H9 (cell line): ENCODE results near the gene CKLF. TPM values are rescaled to one million over a fixed set of nuclear protein-coding genes. Genes with fewer than 3 reads are reported as not detected.

Experiments
- DNase-seq: peaks from one replicate; pipeline ENCODE4 v3.0.0-alpha.2; 2017
- H2AFZ ChIP-seq: one replicate; pipeline ENCODE4 v1.6.1; 2013; ENCODE audit warnings: mild to moderate bottlenecking, low read length, control low read depth, moderate library complexity
- H2AK5ac ChIP-seq: 2 replicates; pipeline ENCODE4 v1.6.1; 2013; ENCODE audit warnings: low read length, control low read depth, mixed read lengths; ENCODE audit not compliant: insufficient read length
- H2BK120ac ChIP-seq: one replicate; pipeline ENCODE4 v1.6.1; 2013; ENCODE audit warnings: low read depth, mild to moderate bottlenecking, low read length, control low read depth, inconsistent platforms; ENCODE audit not compliant: poor library complexity, severe bottlenecking
- H2BK12ac ChIP-seq: 2 replicates; pipeline ENCODE4 v1.6.1; 2013; ENCODE audit warnings: low read length, control low read depth, mixed read lengths, low read depth; ENCODE audit not compliant: insufficient read length
- H2BK15ac ChIP-seq: 2 replicates; pipeline ENCODE4 v1.6.1; 2013; ENCODE audit warnings: low read depth, low read length, control low read depth
- H2BK20ac ChIP-seq: one replicate; pipeline ENCODE4 v1.6.1; 2013; ENCODE audit warnings: low read depth, mild to moderate bottlenecking, low read length, control low read depth, inconsistent platforms; ENCODE audit not compliant: poor library complexity, severe bottlenecking
- H2BK5ac ChIP-seq: 2 replicates; pipeline ENCODE4 v1.6.1; 2013; ENCODE audit warnings: low read length, control low read depth, mixed read lengths; ENCODE audit not compliant: insufficient read length
- H3K14ac ChIP-seq: 2 replicates; pipeline ENCODE4 v1.6.1; 2013; ENCODE audit warnings: low read length, control low read depth; ENCODE audit not compliant: insufficient read depth
- H3K18ac ChIP-seq: 2 replicates; pipeline ENCODE4 v1.6.1; 2013; ENCODE audit warnings: low read depth, mild to moderate bottlenecking, mixed read lengths, low read length, control low read depth; ENCODE audit not compliant: insufficient read length
- H3K23ac ChIP-seq: 2 replicates; pipeline ENCODE4 v1.6.1; 2013; ENCODE audit warnings: low read length, control low read depth, mixed read lengths, low read depth; ENCODE audit not compliant: insufficient read length
- H3K23me2 ChIP-seq: 2 replicates; pipeline ENCODE4 v1.6.1; 2013; ENCODE audit warnings: low read depth, mild to moderate bottlenecking, mixed read lengths, low read length, control low read depth; ENCODE audit not compliant: insufficient read length, poor library complexity, severe bottlenecking
- H3K27ac ChIP-seq: 2 replicates; pipeline ENCODE4 v1.5.1; 2013; ENCODE audit warnings: low read length, control low read depth, mixed read lengths, low read depth; ENCODE audit not compliant: insufficient read length
- H3K27me3 ChIP-seq: 2 replicates; pipeline ENCODE4 v1.6.1; 2013; ENCODE audit warnings: low read length, control low read depth, inconsistent platforms; ENCODE audit not compliant: insufficient read depth
- H3K4ac ChIP-seq: 2 replicates; pipeline ENCODE4 v1.6.1; 2013; ENCODE audit warnings: low read depth, mild to moderate bottlenecking, control low read depth, inconsistent platforms, low read length, moderate library complexity
- H3K4me1 ChIP-seq: 2 replicates; pipeline ENCODE4 v1.6.1; 2013; ENCODE audit warnings: low read length, control low read depth, inconsistent platforms; ENCODE audit not compliant: insufficient read depth
- H3K4me2 ChIP-seq: 2 replicates; pipeline ENCODE4 v1.6.1; 2013; ENCODE audit warnings: low read length, control low read depth, mixed read lengths; ENCODE audit not compliant: insufficient read length, insufficient read depth
- H3K56ac ChIP-seq: 2 replicates; pipeline ENCODE4 v1.6.1; 2013; ENCODE audit warnings: low read depth, mild to moderate bottlenecking, mixed read lengths, low read length, control low read depth; ENCODE audit not compliant: insufficient read length
- H3K79me1 ChIP-seq: 2 replicates; pipeline ENCODE4 v1.6.1; 2013; ENCODE audit warnings: low read depth, mild to moderate bottlenecking, moderate library complexity, low read length, control low read depth, inconsistent platforms; ENCODE audit not compliant: insufficient read depth, poor library complexity, severe bottlenecking
- H3K79me2 ChIP-seq: 2 replicates; pipeline ENCODE4 v1.6.1; 2013; ENCODE audit warnings: low read length, control low read depth, inconsistent platforms; ENCODE audit not compliant: insufficient read depth
- H3K9ac ChIP-seq: 2 replicates; pipeline ENCODE4 v1.6.1; 2013; ENCODE audit warnings: low read length, control low read depth, mixed read lengths; ENCODE audit not compliant: insufficient read length; ENCODE audit errors: extremely low read depth
- H3K9me3 ChIP-seq: one replicate; pipeline ENCODE4 v1.6.1; 2013; ENCODE audit warnings: low read depth, low read length, inconsistent platforms; ENCODE audit not compliant: control insufficient read depth
- H3T11ph ChIP-seq: one replicate; pipeline ENCODE4 v1.6.1; 2013; ENCODE audit warnings: mild to moderate bottlenecking, low read length, control low read depth, inconsistent platforms
- H4K20me1 ChIP-seq: one replicate; pipeline ENCODE4 v1.6.1; 2013; ENCODE audit not compliant: control insufficient read depth, insufficient read length, insufficient read depth
- H4K5ac ChIP-seq: 2 replicates; pipeline ENCODE4 v1.6.1; 2013; ENCODE audit warnings: low read depth, mild to moderate bottlenecking, mixed read lengths, low read length, control low read depth; ENCODE audit not compliant: insufficient read length
- H4K8ac ChIP-seq: replicated peaks from 2 replicates; pipeline ENCODE4 v1.6.1; 2013; ENCODE audit warnings: low read length, control low read depth, mixed read lengths, low read depth; ENCODE audit not compliant: insufficient read length
- H4K91ac ChIP-seq: 2 replicates; pipeline ENCODE4 v1.6.1; 2013; ENCODE audit warnings: low read depth, mild to moderate bottlenecking, moderate library complexity, mixed read lengths, low read length, control low read depth; ENCODE audit not compliant: insufficient read length
- H3K27ac Mint-ChIP-seq, 3 experiments: 2 replicates in 2 of 3; 3 replicates in 1 of 3; pipeline ENCODE4 v1.8.0; 2020 to 2021; ENCODE audit warnings: mixed read lengths in 3 of 3, mild to moderate bottlenecking in 1 of 3, moderate library complexity in 1 of 3
- H3K27me3 Mint-ChIP-seq: 2 replicates; pipeline ENCODE4 v1.8.0; 2021; ENCODE audit warnings: low read depth, mild to moderate bottlenecking, moderate library complexity, mixed read lengths
- H3K36me3 Mint-ChIP-seq, 3 experiments: 2 replicates in 2 of 3; 3 replicates in 1 of 3; pipeline ENCODE4 v1.8.0; 2020 to 2021; ENCODE audit warnings: low read depth in 3 of 3, mixed read lengths in 3 of 3; ENCODE audit not compliant: insufficient read depth in 1 of 3
- H3K4me1 Mint-ChIP-seq, 2 experiments: 2 replicates each; pipeline ENCODE4 v1.8.0; 2020; ENCODE audit warnings: mixed read lengths in 2 of 2
- H3K4me3 Mint-ChIP-seq, 2 experiments: 2 replicates in 1 of 2; 3 replicates in 1 of 2; pipeline ENCODE4 v1.8.0; 2020 to 2021; ENCODE audit warnings: mild to moderate bottlenecking in 2 of 2, mixed read lengths in 2 of 2, moderate library complexity in 1 of 2
- H3K9me3 Mint-ChIP-seq, 2 experiments: 2 replicates in 1 of 2; 3 replicates in 1 of 2; pipeline ENCODE4 v1.8.0; 2020; ENCODE audit warnings: mild to moderate bottlenecking in 2 of 2, mixed read lengths in 2 of 2, moderate library complexity in 1 of 2
- WGBS: extraction: QIAGEN DNeasy Blood & Tissue Kit; methylation state at CpG from one replicate; pipeline ENCODE4 v1.1.7; 2013; ENCODE audit warnings: missing lambda C conversion rate, low lambda C conversion rate, mixed read lengths; ENCODE audit not compliant: insufficient read length; ENCODE audit errors: extremely low coverage; 5-methylcytosine and 5-hydroxymethylcytosine counted together
- total RNA-seq: library from RNA; stranded (reverse); gene quantifications from 2 replicates; pipeline ENCODE4 v1.2.1, GENCODE V29; 2021
- TF ChIP-seq, protein P1 (sequence below): fragments of 200-600 bp; sonication (generic); conservative IDR thresholded peaks from 3 replicates; pipeline ENCODE4 v1.8.0; 2021; ENCODE audit warnings: antibody characterized with exemption, mild to moderate bottlenecking

CKLF gene
- total RNA-seq, 1 experiment from 2014 or later = 23.1 TPM

DNA sequence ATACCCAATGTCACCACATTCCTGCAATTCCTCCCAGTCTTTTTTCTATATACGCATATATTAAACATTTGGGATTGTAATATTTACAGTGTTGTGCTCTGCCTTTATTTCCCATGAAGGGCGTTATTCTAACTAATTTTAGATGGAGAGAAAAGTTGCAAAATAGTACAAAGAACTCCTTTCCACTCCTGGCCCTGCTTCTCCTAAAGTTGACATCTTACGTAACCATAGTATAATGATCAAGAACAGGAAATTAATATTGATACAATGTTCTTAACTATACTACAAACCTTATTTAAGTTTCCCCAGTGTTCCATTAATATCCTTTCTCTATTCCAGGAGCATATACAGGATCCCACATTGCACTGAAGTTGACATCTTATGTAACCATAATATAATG lies 48.8 kb upstream of the CKLF start:
- Histone ChIP-seq H3T11ph (no peak overlapping the region), H3K4me2 (no peak overlapping the region), H4K91ac (no peak overlapping the region), H3K18ac (no peak overlapping the region), H3K23me2 (no peaks in the 10 kb centered on the region), H2BK20ac (no peak overlapping the region), H2AK5ac (no peak overlapping the region), H4K5ac (no peak overlapping the region), H4K20me1 (no peaks in the 10 kb centered on the region), H2BK120ac (no peak overlapping the region), H3K9me3 (no peaks in the 10 kb centered on the region), H2BK15ac (no peak overlapping the region), H3K27ac (no peak overlapping the region), H3K23ac (no peak overlapping the region), H2AFZ (no peak overlapping the region), H2BK12ac (no peak overlapping the region), H3K14ac (no peak overlapping the region), H3K56ac (no peak overlapping the region), H3K79me1 (no peaks in the 10 kb centered on the region), H3K9ac (no peak overlapping the region), H3K27me3 (no peaks in the 10 kb centered on the region), H3K79me2 (no peaks in the 10 kb centered on the region), H4K8ac (no peak overlapping the region), H2BK5ac (no peak overlapping the region), H3K4me1 (no peaks in the 10 kb centered on the region), H3K4ac (no peak overlapping the region)
- Mint-ChIP-seq H3K36me3 (no peaks in the 10 kb centered on the region), H3K9me3 (no peaks in the 10 kb centered on the region), H3K4me1 (peaks cover 0 to 6% of the 10 kb centered on the region in 2 experiments; a peak in 2 of 4 replicates), H3K27me3 (peaks cover 12% of the 10 kb centered on the region), H3K27ac (no peak overlapping the region), H3K4me3 (no peak overlapping the region)
- no CpG with 5 or more reads among the region's 3 CpGs for WGBS
- TF ChIP-seq, protein P1, sequence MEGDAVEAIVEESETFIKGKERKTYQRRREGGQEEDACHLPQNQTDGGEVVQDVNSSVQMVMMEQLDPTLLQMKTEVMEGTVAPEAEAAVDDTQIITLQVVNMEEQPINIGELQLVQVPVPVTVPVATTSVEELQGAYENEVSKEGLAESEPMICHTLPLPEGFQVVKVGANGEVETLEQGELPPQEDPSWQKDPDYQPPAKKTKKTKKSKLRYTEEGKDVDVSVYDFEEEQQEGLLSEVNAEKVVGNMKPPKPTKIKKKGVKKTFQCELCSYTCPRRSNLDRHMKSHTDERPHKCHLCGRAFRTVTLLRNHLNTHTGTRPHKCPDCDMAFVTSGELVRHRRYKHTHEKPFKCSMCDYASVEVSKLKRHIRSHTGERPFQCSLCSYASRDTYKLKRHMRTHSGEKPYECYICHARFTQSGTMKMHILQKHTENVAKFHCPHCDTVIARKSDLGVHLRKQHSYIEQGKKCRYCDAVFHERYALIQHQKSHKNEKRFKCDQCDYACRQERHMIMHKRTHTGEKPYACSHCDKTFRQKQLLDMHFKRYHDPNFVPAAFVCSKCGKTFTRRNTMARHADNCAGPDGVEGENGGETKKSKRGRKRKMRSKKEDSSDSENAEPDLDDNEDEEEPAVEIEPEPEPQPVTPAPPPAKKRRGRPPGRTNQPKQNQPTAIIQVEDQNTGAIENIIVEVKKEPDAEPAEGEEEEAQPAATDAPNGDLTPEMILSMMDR = no peak
- no peak for DNase-seq
